ENCODE results near the gene TLCD3B. TPM values are rescaled to one million over a fixed set of nuclear protein-coding genes. Genes with fewer than 3 reads are reported as not detected.

Gene TLCD3B
- total and polyA plus RNA-seq, 2 of the 4 experiments (the other 2 are of a cell fraction): 0.19 TPM; not detected in 1

DNA sequence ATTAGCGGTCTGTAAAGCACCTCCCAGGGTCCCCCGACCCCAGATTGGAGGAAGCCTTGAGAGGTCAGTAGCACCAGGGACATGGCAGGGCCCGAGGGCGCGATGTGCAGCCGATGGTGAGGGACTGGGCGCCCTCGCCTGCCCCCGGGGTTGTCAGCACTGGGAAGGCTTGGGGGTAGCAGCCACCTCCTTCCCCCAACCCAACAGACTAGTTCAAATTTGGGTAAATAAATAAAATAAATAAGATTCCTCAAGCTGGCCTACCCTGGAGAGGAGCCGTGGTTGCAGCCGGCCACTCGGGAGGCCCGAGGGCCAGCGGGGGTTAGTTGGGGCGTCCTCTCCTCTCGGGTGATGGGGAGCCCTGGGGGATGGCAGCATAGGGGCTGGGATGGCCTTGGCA lies 6.6 kb downstream of the TLCD3B start:
- no peak overlapping the region for H4K91ac ChIP-seq (ENCODE audit: insufficient read depth, low read depth, low read length)
- H2BK5ac ChIP-seq (ENCODE audit: low read depth, low read length, poor library complexity, severe bottlenecking): no peak overlapping the region
- no peak overlapping the region for H3K4me3 ChIP-seq (ENCODE audit: insufficient read depth, low read depth, low read length)
- H2BK120ac ChIP-seq (ENCODE audit: low read depth, low read length): no peak overlapping the region
- H3K9me3 ChIP-seq (ENCODE audit: control insufficient read depth, insufficient read depth, low read length): no peaks in the 10 kb centered on the region
- H3K27ac ChIP-seq (ENCODE audit: insufficient read depth, low read length): no peak overlapping the region
- H2AK9ac ChIP-seq (replicated peaks; ENCODE audit: low read depth, low read length, poor library complexity): no peak overlapping the region
- in situ Hi-C loops (cut with MboI; ENCODE audit: low sequenced_read_pairs): loop anchor here (10.0 kb wide), 1 partner anchor 330 kb away; no protein-coding TSS in a partner anchor
- no peaks in the 10 kb centered on the region for H3K36me3 ChIP-seq (ENCODE audit: control insufficient read depth, insufficient read depth, low read length)
- ChIA-PET POLR2A (ENCODE audit: unreplicated experiment) (no interaction called here), CTCF (no interaction called here)
- H3K14ac ChIP-seq (replicated peaks; ENCODE audit: low read depth, low read length): no peak overlapping the region
- no peak for ATAC-seq (ENCODE audit: low read depth)
- H3K23ac ChIP-seq (ENCODE audit: low read depth, low read length): no peak overlapping the region
- no peak overlapping the region for H2BK20ac ChIP-seq (ENCODE audit: low read depth, low read length)
- dilution Hi-C loops (cut with HindIII; ENCODE audit: low sequenced_read_pairs, unreplicated experiment): no loop called here
- TF ChIP-seq, protein P1, sequence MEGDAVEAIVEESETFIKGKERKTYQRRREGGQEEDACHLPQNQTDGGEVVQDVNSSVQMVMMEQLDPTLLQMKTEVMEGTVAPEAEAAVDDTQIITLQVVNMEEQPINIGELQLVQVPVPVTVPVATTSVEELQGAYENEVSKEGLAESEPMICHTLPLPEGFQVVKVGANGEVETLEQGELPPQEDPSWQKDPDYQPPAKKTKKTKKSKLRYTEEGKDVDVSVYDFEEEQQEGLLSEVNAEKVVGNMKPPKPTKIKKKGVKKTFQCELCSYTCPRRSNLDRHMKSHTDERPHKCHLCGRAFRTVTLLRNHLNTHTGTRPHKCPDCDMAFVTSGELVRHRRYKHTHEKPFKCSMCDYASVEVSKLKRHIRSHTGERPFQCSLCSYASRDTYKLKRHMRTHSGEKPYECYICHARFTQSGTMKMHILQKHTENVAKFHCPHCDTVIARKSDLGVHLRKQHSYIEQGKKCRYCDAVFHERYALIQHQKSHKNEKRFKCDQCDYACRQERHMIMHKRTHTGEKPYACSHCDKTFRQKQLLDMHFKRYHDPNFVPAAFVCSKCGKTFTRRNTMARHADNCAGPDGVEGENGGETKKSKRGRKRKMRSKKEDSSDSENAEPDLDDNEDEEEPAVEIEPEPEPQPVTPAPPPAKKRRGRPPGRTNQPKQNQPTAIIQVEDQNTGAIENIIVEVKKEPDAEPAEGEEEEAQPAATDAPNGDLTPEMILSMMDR (conservative IDR thresholded peaks at IDR 0.05; ENCODE audit: low read depth, low read length): no peak
- no peak for TF ChIP-seq MAFK (IDR thresholded peaks at IDR 0.05; ENCODE audit: low read depth, low read length)
- TF ChIP-seq NFE2L2 (IDR thresholded peaks at IDR 0.05; ENCODE audit: low read depth, low read length): no peak
- no peak for TF ChIP-seq CHD1 (IDR thresholded peaks at IDR 0.05; ENCODE audit: low read depth, low read length)
- no peak for TF ChIP-seq FOS (IDR thresholded peaks at IDR 0.05; ENCODE audit: low read depth, low read length)
- TF ChIP-seq MAZ (IDR thresholded peaks at IDR 0.05; ENCODE audit: borderline replicate concordance, low read depth, low read length): no peak
- TF ChIP-seq RCOR1 (IDR thresholded peaks at IDR 0.05; ENCODE audit: insufficient replicate concordance, low read length): no peak
- TF ChIP-seq RFX5 (IDR thresholded peaks at IDR 0.05; ENCODE audit: low read depth, low read length): no peak
- no peak for TF ChIP-seq POLR2A (IDR thresholded peaks at IDR 0.05; ENCODE audit: low read depth, low read length)
- H3K18ac ChIP-seq (ENCODE audit: low read depth, low read length): no peak overlapping the region
- H3K27me3 ChIP-seq (ENCODE audit: control insufficient read depth, insufficient read depth, low read length): peaks cover 51% of the 10 kb centered on the region
- H3K4me2 ChIP-seq (ENCODE audit: low read depth, low read length): no peak overlapping the region
- H4K20me1 ChIP-seq (ENCODE audit: insufficient read depth, low read length): 0 out of 2 replicates have a peak, but pooled peaks cover 9% of the 10 kb centered on the region
- H3K9ac ChIP-seq (ENCODE audit: low read depth, low read length): no peak overlapping the region
- no peak overlapping the region for H4K8ac ChIP-seq (ENCODE audit: low read depth in 2 of 2, low read length in 2 of 2)
- BruUV-seq (replicated peaks): no TSS peak
- H3K79me1 ChIP-seq (ENCODE audit: low read depth in 1 of 2, low read length in 2 of 2): no peaks in the 10 kb centered on the region
- no peak overlapping the region for H2AK5ac ChIP-seq (ENCODE audit: low read depth, low read length)
- no peak overlapping the region for H3K56ac ChIP-seq (ENCODE audit: extremely low read depth, insufficient read depth, low read length)
- no peak overlapping the region for H2BK15ac ChIP-seq (ENCODE audit: low read depth, low read length)
- H2AFZ ChIP-seq (replicated peaks; ENCODE audit: low read length, poor library complexity): no peak overlapping the region
- H3K4ac ChIP-seq (ENCODE audit: low read depth, low read length): no peak overlapping the region
- WGBS, 2 experiments (ENCODE audit: extremely low coverage in 2 of 2, insufficient read length in 1 of 2): 69% methylated on average over 3 of the region's 16 CpGs; no CpG with 5 or more reads in 1 of the 2 experiments
- H3K4me1 ChIP-seq (ENCODE audit: control insufficient read depth, insufficient read depth, low read length): no peaks in the 10 kb centered on the region
- no peak for DNase-seq
- no peaks in the 10 kb centered on the region for H3K9me1 ChIP-seq (ENCODE audit: insufficient read depth, low read length)
- intact Hi-C loops (cut with micrococcal nuclease): loop anchor here (5.0 kb wide), 1 partner anchor 207 kb away; the partner anchor contains the start of gene PAGR1
- no peak overlapping the region for H4K5ac ChIP-seq (ENCODE audit: low read depth, low read length)
